GM12878 (cell line): Measurements from ENCODE around the gene POU3F3.

Source experiments
- BCL11A ChIP-seq: IDR thresholded peaks from 2 replicates; pipeline ENCODE4 v1.6.1; 2011; ENCODE audit warnings: low read depth, low read length
- CTCF ChIP-seq, 3 experiments: IDR thresholded peaks in 2 of 3; conservative IDR thresholded peaks in 1 of 3; 2 replicates each; pipeline ENCODE4 v1.5.1; 2011; ENCODE audit warnings: low read depth in 3 of 3, low read length in 3 of 3, mild to moderate bottlenecking in 3 of 3, control low read depth in 2 of 3, moderate library complexity in 2 of 3, inconsistent platforms in 1 of 3, mixed read lengths in 1 of 3; ENCODE audit not compliant: control insufficient read depth in 2 of 3, insufficient read depth in 1 of 3; ENCODE audit errors: extremely low read depth in 1 of 3
- EP300 ChIP-seq, 2 experiments: fragments of 150-350 bp in 1 of 2; IDR thresholded peaks; 2 replicates each; pipeline ENCODE4 v1.6.1; 2011 to 2012; ENCODE audit warnings: low read depth in 2 of 2, low read length in 2 of 2, borderline replicate concordance in 1 of 2, improper control_type of control experiment in 1 of 2, inconsistent platforms in 1 of 2; ENCODE audit not compliant: control insufficient read depth in 1 of 2
- FOXK2 ChIP-seq: fragments of 450-650 bp; IDR thresholded peaks from 2 replicates; pipeline ENCODE4 v1.6.1; 2017; ENCODE audit warnings: mild to moderate bottlenecking, moderate library complexity
- NFIC ChIP-seq: IDR thresholded peaks from 2 replicates; pipeline ENCODE4 v1.6.1; 2012; ENCODE audit warnings: low read depth, mild to moderate bottlenecking, inconsistent platforms, low read length, moderate library complexity
- POLR2A ChIP-seq: IDR thresholded peaks from 2 replicates; pipeline ENCODE4 v1.6.1; 2011; ENCODE audit warnings: low read depth, mild to moderate bottlenecking, low read length
- POLR2AphosphoS5 ChIP-seq: IDR thresholded peaks from 2 replicates; pipeline ENCODE4 v1.6.1; 2011; ENCODE audit warnings: mild to moderate bottlenecking, low read length, inconsistent platforms
- RFX5 ChIP-seq: IDR thresholded peaks from 2 replicates; pipeline ENCODE4 v1.6.1; 2011; ENCODE audit warnings: low read depth, low read length, improper control_type of control experiment
- SP1 ChIP-seq: IDR thresholded peaks from one replicate; pipeline ENCODE4 v1.6.1; 2011; ENCODE audit warnings: low read depth, low read length

DNA sequence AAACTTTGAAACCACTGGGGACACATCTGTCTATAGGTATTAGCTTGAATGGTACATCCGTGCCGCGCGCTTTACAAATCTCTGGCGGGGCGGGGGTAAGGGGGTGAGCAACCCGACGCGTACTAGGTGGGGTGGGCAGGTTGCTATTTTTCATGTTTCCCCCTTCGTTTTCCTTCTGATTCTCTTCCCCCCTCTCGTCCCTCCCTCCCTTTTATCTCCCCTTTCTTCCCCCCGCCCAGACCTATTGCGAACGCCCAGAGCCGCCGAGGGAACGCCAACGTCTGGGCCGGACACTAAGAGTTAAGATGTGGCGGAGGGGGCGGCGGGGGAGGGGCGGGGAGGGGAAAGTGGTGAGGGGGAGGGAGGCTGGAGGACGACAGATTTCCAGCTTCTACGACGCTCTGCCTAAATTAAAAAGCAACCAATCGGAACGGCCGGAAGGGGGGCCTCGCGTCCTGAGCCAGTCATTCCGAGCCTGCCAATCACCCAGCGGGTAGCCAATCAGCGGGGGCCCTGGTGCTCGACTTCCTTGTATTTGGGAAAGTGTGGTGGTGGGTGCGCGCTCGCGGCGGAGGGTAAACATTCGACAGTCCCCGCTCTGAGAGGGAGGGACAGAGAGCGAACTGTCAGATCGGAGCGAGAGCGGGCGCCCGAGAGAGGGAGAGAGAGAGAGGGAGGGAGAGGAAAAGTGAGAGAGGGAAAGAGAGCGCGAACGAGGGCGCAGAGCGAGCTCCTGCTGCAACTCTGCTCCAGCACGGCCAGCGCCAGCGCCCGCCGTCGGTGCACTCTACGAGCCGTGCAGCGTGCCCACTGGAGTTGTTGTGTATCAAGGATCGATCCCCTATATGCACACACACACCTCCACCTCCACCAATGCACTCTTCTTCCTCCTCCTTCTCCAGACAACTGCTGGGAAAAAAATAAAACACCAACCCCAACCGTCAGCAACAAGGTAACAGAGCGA, at the start of gene POU3F3:
- no peak for TF ChIP-seq FOXK2
- no peak for TF ChIP-seq POLR2AphosphoS5
- no peak for TF ChIP-seq EP300 (IDR thresholded peaks at IDR 0.05; ENCODE audit: borderline replicate concordance in 1 of 2, control insufficient read depth in 1 of 2, low read depth in 2 of 2, low read length in 2 of 2)
- no peak for TF ChIP-seq SP1
- TF ChIP-seq RFX5, result no peak
- TF ChIP-seq CTCF (IDR thresholded peaks at IDR 0.05 in 2 of 3, conservative IDR thresholded peaks at IDR 0.05 in 1 of 3; ENCODE audit: control insufficient read depth in 2 of 3, extremely low read depth in 1 of 3, insufficient read depth in 1 of 3, low read depth in 3 of 3, low read length in 3 of 3), result no peak
- no peak for TF ChIP-seq POLR2A
- no peak for TF ChIP-seq NFIC
- no peak for TF ChIP-seq BCL11A
